Right renal pelvis (tissue), 4 donors: Measurements from ENCODE around the gene TENM4. TPM values are rescaled to one million over a fixed set of nuclear protein-coding genes. Genes with fewer than 3 reads are reported as not detected.
A peak's percentile ranks its signal among the peaks of the same experiment; 100 is the strongest.

ENCODE experiments used
- DNase-seq, 4 donors: peaks; one replicate each; pipeline ENCODE4 v3.0.0-alpha.2; 2013; ENCODE audit warnings: low read depth in 4 of 4, low spot score in 3 of 4, missing footprints in 1 of 4
- polyA plus RNA-seq, 4 donors: library from polyadenylated mRNA; unstranded; fragments of 120-200 nt; gene quantifications; one replicate each; pipeline ENCODE4 v1.2.1, GENCODE V29; 2013; ENCODE audit not compliant: insufficient read length in 4 of 4

Gene TENM4
- polyA plus RNA-seq, 4 donors: 19.9 to 26.6 (median 22.0) TPM

DNA sequence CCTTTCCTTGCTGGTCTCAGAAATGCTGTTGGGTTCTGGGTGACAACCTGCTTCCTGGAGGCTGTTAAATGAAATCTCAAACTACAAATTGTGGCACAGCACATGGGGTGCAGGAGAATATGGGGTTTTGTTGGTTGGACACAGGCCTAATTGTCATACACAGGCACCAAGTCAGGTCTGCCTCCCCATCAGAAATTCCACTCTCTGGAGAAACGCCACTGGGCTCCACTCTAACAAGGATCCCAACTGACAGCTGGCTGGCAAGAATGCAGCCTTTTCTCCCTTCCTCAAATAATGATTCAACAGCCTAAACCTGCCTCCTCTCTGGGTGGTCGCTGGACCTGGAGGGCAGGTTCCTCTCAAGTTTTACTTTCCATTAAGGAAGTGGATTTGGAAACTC is 688.3 kb downstream of the TENM4 start:
- no peak for DNase-seq

DNA sequence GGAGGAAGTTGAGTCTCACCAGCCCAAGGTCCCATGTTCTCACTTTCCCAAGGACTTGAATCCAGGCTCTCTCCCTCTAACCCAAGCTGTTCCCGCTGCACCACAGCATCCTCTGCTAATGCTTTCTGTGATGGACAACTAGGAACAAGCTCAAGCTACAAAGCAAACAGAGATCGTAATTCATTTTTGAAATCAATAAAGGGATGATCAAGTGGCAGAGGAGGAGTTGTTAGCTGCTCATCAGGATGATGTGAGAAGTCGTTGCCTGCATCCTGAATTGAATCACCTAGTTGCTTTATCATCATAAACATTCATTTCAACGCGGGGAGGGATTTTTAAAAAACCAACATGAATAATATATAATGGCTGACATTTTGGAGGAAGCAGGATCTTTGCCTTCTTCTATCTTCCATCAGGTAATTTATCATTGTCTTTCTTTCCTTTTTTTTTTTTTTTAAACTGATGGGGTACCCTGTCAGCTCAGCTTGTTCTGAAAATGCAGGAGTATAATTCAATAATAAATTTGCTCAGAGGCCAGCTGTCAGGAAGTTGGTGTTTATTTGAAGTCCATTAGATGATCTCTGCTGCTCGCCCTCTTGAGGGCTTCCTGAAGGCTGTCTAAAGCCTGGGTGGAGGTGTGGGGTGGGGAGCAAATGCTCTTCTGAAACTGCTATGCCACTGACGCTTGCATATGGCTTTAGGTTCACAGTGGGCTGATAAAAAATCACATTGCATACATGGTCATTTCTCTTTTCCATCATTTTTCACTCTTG is 691.7 kb downstream of the TENM4 start:
- DNase-seq: no peak

DNA sequence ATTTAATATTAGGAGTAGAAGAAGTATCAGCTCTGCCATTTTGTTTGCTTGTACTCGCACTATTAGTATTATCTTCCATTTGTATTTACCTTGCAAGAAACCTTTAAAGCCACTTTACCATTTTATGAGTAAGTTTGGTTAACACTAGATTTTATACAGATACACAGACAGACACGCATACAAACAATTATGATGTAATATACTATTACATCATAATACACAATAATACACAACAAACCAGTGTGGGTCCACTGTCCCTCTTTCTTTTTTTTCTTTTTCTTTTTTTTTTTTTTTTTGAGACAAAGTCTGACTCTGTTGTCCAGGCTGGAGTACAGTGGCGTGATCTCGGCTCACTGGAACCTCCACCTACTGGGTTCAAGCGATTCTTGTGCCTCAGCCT is 695.9 kb downstream of the TENM4 start:
- DNase-seq: no peak

DNA sequence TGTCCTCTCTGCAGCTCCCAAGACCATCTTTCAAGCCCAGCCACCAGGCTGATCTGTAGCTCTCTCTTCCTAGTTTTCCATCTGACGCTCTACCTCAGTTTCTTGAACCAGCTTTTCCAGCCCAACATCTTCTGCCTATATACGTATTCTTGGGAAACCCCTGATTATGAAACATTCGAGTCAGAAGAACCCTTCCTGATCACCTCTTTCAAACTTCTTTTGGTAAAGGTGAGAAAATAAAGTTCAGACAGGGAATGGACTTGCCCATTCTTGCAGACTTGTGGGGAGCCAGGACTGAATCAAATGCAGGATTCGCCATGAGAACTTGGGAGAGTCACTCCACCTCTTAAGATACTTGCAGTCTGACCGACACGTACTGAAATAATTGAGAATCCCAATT is 696.6 kb downstream of the TENM4 start:
- DNase-seq: no peak

DNA sequence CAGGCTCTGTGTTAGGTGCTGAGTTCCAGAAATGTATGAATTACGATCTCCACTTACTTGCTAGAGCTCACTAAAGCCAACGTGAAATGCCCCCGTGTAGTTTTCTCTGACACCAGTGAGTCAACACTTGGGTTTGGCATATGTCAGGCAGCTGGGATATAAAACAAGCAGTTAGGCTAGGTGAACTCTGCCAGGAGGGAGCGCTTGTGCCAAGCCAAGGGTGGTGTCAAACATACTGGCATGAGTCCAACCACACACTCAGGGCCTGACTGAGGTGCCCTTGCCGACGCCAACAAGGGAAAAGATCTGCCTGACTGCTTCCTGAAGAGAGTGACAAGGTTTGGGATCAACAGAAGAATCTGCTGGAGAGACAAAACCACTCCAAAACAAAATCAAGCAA is 698.4 kb downstream of the TENM4 start:
- no peak for DNase-seq

DNA sequence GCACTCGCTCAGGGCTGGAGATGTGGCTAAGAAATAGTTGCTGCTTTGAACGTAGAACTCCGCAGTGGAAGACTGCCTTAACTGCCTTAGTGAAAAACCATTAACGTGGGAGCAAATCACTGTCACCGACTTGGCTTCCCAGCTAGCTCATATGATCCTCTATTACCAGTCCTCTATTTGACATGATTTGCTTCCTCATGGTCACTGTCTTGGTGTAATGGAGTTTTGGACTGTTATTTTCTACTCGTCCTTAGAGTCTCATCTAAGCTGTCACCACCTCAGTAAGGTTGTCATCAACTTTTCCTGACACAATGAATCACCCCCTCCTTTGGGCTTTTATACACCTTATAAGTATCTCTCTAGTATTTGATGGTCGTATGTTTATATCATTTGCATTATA is 699.1 kb downstream of the TENM4 start:
- DNase-seq: no peak

DNA sequence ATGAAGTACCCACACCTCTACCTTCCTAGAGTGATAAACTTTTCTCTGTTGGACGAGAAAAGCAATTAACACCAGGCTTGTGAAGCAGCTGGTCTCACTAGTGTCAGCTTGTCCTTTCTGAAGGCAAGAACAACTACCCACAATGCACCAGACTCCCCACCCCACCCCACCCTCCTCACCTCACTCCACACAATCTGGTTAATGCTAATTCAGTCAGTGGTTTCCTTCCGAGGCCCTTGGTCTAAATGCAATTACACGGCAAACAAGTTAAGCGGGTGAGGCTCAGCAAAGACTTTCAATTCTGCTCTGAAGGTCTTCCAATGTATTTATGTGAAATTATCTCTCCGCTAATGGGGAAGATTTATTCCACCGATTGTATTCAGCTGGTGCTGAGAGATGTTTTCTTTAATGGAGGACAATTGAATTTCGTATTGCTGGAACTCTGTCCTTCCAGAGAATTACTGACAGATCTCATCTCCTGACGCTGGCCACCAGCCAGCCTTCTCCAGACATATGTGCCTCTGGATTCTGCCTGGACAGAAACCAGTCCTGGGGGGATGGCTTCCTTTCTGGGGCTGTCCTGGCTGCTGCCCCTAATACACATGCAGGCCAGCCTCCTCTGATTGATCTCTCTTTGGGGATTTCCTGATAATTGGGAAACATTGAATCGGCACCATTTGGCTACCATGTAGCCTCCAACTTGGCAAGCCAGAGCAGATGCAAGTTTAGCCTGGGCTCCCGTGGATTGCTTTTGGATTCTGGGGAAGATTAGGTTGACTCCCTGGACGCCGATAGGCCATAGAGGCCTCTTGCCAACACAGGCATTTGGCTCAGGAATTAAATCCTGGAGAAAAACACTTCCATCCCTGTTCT is 700.4 kb downstream of the TENM4 start:
- no peak for DNase-seq

DNA sequence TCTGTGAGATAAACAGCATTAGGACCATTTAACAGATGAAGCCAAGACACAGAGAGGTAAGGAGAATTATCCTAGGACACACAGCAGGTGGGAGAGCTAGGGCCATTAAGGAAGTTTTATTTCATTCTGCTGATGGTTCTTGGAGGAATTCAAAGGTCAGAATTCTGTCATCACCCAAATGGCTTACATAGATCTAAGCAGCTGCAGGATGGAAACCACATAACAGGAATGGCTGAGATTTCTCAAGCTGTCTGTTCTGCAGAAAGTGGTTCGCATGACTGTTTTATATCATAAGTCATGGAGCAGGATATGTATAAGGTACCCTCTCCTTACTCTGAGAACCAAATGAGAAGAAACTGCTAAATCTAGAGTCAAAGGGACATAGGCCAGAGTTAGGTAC is 702.9 kb downstream of the TENM4 start:
- no peak for DNase-seq

DNA sequence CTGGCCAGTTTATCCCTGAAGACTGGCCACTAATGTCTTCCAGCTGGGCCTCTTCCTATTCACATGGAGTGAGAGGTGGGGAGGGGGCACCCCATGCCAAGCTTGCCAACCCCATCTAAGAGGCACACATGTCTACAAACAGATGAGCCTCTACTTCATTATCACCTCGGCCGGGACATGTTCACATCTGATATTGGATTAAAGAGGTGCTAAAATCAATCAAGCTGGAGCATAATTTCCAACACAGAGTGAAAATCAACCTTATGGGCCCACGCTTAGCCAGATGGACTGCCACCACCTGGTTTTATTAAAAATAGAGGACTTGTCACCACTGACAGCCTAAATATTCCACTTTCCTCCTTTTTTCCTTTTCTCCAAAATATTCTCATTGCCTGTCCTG is 703.5 kb downstream of the TENM4 start:
- DNase-seq: no peak

DNA sequence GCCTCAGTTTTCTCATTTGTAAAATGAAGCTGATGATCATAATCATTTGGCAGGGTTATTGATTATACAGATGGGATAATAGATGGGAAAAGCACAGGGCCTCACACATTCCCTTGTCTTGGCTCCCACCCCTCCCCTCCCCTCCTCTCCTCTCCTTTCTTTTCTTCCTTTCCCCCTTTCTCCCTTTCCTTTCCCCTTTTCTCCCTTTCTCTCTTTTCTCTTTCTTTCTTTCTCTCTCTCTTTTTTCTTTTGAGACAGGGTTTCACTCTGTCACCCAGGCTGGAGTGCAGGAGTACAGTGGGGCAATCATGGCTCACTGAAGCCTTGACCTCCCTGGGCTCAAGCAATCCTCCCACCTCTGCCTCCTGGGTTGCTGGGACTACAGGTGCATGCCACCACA is 705.1 kb downstream of the TENM4 start:
- no peak for DNase-seq

DNA sequence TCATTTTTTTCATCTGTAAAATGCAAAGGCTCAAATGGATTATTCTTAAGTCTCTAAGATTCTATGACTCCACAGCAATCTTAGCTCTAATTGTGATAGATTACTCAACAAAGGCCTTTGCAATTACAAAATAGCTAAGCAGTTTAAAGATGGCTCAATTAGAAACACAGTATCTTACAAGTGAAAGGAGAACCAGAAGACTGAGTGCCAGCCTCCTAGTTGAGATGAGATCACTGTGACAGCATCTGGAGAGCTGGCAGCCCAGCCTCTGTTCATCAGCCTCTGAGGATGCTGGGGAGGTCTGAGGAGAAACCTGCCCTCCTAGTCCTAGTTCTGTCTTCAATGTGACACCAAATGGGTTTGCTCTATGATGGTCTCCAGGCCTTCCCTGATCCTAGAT is 707.8 kb downstream of the TENM4 start:
- no peak for DNase-seq

DNA sequence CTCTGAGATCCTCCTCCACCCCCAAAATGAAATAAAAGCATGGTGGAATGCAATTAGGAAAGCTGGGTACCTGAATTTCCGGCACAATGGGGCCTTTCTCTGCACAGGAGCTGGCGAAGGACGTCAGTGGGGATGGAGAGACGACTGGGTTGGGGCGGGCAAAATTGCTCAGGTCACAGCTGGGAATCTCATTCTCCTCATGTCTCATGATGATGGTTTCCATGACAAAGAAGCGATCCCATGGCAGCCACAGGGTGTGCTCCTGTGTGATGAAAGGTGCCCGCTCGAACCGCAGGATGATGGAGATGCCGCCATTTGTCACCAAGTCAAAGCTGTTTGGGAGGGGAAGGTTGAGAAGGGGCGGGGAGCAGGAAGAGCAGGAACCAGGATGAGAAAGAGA is 708.6 kb downstream of the TENM4 start:
- DNase-seq: no peak

DNA sequence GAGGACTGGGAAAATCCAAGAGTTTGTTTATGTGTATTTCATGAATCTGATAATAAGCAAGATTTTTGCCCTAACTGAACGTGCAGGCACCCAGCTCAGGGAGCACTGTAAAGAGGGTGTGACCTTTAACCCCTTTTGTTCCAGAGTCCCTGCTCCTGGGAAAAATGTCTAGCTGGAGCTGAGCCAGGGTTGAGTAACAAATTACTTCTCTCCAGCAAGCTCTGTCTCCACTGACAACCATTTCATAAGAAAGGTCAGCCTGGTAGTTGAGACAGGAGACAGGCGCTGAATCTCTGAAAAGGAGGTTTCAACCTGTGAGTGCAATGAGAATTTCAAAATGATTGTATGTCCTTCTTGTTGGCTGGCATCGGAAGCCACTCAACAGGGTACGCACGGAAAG is 709.8 kb downstream of the TENM4 start:
- DNase-seq: no peak

DNA sequence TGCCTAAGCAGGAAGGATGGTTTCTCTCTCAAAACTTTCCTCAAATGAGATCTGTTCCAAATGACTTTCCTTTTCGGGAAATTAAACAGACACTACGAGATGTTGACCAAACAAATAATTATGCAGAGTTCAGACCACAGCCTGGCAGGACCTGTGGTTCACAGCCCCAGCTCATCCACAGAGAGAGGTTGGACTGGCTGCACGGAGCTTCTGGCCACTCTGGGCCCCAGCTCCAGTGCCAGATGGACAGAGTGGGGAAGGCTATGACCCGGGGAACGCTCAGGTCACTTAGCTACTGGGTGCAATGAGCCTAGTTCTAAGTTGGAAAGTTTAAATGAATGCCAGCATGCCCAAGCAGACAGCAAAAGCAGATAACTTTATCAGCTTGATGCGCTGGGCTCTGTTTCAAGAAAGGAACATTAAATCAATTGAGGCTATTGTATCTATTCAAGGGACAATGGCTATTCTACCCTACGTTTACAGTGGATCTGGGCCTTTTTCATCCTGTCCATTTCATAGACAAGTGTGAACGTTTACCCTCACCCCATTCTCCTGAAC is 710.5 kb downstream of the TENM4 start:
- no peak for DNase-seq

DNA sequence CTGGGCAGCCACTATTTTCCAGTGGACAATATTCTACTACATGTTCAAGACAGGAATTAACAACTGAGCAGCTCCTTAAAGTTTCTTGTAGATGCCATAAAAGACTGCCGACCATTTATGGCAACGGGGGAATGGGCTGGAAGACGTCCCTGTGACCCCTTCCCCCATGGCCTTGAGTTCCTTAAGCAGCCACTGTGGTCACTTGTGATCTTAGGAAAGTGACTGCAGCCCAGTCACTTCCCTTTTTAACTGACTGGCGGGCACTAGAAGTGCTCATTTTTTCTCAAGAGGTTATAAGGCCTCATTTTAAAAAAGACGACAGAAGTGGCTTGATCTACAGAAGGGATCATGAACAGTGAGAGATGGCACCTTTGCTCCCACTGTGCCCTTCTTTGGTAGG is 713.0 kb downstream of the TENM4 start:
- DNase-seq: no peak

DNA sequence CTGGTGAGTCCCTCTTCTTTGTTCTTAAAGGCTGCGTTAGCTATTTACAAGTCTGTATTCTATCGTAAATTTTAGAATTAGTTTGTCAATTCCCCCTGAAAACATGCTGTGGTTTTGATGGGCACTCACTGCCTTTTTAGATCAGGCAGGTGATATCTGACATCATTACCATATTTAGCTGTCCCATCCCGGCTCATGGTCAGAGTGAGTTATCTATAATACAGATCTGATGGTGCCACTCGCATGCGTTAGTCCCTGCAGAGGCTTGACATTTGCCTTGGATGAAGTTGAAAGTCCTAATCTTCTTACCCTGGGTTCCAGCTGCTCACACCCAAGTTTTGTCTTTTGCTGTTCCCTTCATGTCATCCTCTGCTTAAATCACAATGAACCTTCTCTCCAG is 715.6 kb downstream of the TENM4 start:
- DNase-seq: no peak

DNA sequence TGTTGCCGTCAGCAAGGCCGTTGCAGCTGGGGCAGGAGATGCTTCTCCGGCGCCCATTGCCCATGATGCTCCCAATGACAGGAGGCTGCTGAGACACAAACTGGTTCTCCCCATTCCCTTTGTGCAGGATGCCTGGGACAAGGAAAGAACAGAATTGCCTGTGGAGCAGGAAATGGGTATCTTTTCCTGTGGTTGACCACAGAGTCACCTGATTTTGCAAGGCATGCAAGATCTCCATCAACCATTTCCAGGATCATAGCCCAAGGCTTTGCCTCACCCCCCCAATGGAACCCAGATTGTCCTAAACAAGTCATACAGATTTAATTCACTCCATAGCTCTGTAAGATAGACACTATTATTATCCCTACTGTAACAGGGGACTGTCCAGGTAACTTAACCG is 718.0 kb downstream of the TENM4 start:
- DNase-seq: no peak

DNA sequence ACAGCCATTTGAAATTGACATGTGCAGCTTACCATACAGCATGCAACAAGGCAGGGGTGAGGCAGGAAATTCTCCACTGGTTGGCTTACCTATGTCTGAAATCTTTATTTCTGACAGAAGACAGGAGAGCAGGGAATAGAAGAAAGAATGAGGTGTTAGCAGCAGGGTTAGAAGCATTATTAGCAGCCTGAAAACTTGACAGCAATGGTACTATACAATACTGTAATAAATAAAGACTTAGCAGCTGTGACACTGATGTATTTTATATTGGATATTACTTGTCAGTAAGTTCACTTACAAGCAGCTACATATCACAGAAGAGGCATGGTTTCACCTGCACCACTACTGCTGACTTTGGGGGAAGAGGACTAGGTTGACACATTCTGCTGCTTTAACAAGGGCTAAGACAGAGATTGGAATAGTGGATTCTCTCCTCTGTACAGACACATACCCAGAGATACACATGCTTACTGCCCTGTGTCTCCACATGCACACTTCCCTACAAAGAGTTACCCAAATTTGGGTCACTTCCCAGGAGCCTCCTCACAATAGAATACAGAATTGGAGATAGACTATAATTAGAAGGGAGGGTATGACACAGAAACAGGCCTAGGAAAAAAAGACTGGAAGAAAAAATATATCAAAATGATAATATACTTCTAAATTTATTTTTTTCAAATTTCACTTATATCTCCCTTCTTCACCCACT is 720.4 kb downstream of the TENM4 start:
- DNase-seq: no peak

DNA sequence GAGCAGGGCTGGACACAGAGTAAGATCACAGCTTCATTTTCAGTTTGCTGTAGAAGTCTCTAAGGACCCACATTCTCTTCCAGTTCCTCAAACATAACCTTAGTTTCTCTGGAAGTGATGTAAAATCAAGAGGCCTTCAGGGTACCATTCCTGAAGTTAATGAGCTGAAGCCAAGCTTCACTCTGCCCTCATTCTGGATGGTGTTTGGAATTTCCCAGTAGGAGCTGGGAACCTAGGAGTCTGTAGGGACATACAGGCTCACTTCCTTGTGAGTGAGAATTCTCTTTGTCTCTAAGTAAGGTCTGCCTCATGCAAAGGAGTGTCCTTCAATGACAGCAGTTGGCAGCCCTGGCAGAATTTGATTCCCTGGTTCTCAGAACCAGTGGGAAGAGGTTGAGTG is 723.8 kb downstream of the TENM4 start:
- no peak for DNase-seq

DNA sequence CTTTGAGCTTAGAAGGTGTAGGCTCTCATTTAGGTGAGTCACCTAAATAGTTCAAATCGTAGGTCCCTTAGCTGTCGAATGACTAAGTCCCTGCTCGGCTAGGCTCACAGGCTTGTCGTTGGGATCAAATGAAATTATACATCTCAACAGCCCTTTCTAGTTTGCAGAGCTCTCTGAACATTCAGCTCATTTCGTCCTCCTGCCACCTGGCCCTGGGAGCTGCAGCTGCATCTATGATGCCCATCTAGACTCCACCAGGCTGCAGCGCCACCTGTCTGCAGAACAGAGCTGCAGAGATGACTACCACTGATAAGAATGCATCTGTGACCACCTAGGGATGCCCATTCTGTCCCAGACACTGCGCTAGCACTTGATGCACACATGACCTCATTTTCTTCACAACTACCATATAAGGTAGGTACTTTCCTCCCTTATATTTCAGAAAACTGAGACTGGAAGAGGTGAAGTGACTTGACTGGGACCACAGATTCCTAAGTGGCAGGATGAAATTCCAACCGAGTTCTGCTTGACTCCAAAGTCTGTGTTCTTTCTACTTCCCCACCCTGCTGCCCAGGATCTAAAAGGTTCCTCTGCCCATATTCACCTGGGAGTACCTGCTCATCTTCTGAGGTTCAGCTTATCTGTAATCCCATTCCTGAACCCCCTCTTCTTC is 725.1 kb downstream of the TENM4 start:
- peak; percentile 20 to 49 (median 37) for DNase-seq

DNA sequence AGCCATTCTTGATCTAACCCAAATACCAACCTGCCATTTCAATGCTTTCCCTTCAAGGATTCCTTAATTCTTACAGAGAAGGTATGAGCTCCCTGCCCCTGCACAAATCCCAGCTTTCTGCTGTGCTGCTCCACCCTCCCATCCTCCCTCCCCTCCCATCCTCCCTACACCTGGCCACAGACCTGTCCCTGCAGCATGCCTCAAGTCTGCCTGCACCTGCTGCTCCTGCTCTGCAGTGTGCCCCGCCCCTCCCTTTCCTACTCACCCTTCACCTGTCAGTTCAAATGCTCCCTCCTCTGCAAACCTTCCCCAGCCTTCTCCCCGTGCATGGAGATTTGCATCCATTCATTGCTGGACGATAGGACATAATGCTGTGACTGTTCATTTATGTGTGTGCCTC is 726.3 kb downstream of the TENM4 start:
- no peak for DNase-seq
